Cardiac septum (tissue), 1 donor: ENCODE measurements around the gene TBC1D1. TPM values are rescaled to one million over a fixed set of nuclear protein-coding genes. Genes with fewer than 3 reads are reported as not detected.

Experiments used
- DNase-seq: peaks from one replicate; pipeline ENCODE4 v3.0.0-alpha.2; 2020; ENCODE audit warnings: low spot score
- intact Hi-C: fragments of 100-400 bp; cut with DNase I; formaldehyde crosslinking; loops from one replicate; pipeline ENCODE4 v1.14.0; 2022
- total RNA-seq: library from RNA; stranded (reverse); fragmentation: NEBNext Ultra II Directional; extraction: Animal tissue kit (Norgen Biotek cat#: 25700); gene quantifications from one replicate; pipeline ENCODE4 v1.2.1, GENCODE V29; 2021
- donor health status: DM: no; HTN: no; CAD: no.

Gene TBC1D1
- total RNA-seq, 1 donor from 2014 or later, result 128 TPM

DNA sequence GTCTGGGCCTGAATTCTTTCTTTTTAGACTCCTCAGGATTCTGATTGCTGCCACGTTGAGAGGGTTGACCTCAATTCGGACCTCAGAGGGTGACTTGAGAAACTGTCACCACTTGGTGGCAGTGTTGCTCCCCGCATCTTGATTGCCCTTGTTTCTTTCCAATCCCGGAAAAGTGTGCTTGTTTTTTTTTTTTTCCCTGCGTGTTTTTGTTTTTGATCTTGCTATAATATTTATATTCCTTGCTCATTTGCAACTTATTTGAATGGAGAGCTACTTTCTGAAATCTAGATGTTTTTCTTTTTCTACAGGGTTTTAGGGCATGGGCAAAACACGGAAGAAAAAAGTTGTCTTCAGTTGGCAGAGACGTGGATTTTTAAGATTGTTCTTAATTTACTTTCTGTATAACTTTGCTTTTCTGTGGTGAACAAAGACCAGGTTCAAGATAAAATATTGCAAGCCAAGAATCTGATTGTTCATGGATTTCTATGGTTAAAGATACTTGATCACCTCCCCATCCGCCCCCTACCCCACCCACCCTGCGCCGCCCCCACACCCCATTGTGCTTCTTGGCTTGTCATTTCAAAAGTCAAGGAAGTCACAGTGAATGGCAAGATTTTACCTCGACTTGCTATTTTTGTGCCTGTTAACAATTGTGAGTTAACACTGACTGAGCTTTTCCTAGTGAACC, 171.3 kb downstream of the TBC1D1 start:
- no peak for DNase-seq
- intact Hi-C loops, result loop anchor here (1.0 to 2.0 kb wide), 4 partner anchors 115 to 669 kb away; no protein-coding TSS in a partner anchor

DNA sequence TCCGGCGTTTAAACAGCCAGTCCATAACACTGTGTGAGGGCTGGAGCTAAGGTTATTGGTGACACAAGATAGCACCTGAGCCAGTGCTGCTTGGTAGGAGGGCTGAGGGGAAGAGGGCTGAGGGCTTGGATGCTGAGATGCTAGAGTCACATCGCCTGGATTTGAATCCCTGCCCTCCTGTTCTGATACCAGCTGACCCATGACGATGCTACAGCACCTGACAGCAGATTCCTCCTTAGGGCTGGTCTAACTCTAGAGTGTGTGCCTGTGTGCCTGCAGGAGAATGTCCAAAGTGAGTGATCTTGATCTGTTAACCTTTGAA, 171.9 kb downstream of the TBC1D1 start:
- DNase-seq, result no peak
- intact Hi-C loops, result loop anchor here (1.0 to 2.0 kb wide), 4 partner anchors 114 to 669 kb away; no protein-coding TSS in a partner anchor

DNA sequence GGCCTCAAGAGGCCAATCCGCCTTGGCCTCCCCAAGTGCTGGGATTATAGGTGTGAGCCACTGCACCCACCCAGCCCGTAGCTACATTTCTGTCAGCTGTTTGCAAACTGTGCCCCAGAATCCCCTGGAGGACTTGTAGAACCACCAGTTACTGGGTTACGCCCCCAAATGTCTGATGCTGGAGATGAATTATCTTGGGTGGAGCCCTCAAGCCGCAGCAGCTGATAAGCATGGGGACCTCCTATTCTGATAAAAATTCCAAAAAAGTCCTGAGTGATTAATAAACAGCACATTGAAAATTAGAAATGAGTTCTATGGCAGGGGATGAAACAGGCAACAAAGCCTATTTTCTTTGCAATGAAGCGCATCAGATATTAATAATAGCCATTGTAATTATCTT, 174.3 kb downstream of the TBC1D1 start:
- intact Hi-C loops, result no loop called here
- DNase-seq, result no peak

GRCh38 chr4:38065900-38066299, 175.0 kb downstream of the TBC1D1 start:
- intact Hi-C loops, result no loop called here
- no peak for DNase-seq

DNA sequence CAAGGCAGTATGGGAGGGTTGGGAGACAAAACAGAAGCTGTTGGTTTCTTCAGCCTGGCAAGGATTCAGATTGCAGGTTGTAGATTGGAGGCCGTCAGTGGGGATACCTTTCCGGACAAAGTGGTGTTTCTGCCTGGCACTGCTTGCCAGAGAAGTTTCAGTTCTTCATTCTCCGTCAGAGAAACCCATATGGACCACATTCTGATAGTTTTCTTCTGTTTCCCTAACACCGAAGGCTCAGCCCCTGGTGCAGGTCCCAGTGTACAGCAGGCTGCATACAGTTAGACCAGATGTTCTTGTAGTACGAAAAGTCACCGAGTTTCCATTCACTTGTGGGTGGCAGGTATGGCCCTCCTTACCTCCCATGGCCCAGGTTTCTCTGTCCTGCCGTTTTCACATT, 176.6 kb downstream of the TBC1D1 start:
- intact Hi-C loops, result no loop called here

GRCh38 chr4:38068107-38068506, 177.2 kb downstream of the TBC1D1 start:
- intact Hi-C loops, result no loop called here
- DNase-seq, result no peak

More for the DNA sequence above, 176.6 kb downstream of the TBC1D1 start:
- DNase-seq, result no peak

DNA sequence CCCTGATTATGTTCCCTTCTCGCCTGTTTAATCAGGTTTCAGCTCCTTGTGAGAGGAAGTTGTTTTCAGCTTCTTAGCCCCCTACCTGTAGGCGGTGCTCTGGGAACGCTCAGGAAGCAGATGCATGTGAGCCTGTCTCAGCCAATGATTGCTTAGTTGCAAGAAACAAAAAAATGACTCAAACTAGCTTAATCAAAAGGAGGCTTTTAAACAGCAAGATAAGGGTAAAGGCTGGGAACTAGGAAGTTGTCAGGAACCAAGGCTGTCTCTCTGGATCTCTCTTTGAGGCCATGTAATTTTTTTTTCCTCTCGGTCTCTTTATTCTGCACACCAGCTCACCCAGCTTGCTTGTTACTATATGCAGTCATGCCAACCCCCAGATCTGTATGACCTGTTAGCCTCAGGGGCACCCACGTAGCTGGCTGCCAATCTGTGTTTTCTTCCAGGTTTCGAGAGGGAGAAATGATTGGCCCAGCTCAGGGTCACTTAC, 178.4 kb downstream of the TBC1D1 start:
- no peak for DNase-seq
- intact Hi-C loops, result no loop called here

DNA sequence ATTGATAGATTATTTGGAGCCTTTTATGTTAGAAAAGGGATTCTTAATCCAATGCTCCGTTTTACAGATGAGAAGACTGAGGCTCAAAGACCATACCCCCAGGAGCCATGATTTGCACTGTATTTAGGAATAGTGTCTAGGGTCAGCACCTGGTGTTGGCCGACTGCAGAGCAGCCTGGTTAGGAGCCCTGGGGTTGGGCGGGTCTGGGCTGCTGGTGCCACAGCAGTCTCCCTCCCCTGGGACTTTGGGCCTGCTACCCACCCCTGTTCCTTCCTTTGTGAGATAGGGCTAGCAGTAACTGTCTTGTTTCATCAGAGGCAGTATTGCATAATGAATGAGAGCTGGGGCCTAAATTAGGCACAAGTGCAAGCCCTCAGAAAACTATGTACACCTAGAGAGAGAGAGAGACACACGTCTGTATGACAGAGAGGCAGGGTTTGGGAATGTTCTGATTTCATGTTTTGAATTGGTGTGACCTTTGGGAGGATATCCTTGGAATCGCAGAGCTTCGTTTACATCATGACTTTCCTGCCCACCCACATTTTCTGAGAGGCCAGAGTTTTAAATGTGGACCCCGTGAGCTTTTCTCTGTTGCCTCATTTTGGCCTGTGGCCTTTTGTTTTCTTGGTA, 181.0 kb downstream of the TBC1D1 start:
- intact Hi-C loops, result no loop called here
- DNase-seq, result no peak

DNA sequence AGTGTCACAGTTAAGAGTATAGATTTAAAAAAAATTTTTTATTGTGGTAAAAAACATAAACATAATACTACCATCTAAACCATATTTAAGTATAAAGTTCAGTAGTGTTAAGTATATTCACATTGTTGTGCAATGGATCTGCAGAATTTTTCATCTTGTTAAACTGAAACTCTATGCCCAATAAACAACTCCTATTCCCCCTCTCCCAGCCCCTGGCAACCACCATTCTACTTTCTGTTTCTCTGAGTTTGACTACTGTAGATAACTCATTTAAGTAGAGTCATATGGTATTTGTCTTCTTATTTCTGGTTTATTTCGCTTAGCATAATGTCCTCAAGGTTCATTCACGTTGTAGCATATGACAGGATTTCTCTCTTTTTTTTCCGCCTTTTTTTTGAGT, 181.7 kb downstream of the TBC1D1 start:
- intact Hi-C loops, result no loop called here
- no peak for DNase-seq

DNA sequence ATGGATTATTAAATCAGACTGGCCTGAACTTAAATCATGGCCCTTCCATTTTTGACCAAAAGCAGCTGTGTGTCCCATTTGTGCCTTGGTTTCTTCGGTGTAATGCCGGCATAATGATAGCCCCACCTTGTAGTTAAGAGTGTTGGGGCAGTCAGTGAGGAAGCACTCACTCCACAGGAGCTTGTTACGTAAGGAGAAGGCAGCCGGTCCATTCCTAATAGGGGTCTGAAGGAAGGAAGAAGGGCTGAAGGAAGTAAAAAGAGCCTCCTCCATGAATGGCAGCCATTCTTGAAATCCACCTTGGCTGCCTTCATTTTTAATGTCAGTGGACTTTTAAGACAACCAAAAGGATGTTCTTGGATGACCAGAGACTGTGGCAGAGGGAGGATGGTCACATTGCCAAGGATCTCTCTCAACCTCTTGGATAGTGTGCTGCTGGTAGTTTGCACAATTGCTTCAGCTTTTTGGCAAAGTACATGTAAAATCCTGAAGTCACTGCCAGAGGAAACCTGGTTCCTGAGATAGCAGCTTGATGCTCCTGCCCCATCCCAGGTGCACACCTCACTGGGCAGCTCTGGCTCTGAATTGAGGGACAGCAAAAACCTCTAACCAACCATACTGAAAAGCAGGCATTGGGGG, 182.8 kb downstream of the TBC1D1 start:
- intact Hi-C loops, result no loop called here

GRCh38 chr4:38075370-38076152, 184.7 kb downstream of the TBC1D1 start:
- intact Hi-C loops, result loop anchor here (5.0 kb wide), 1 partner anchor 37 kb away; no protein-coding TSS in a partner anchor
- no peak for DNase-seq

More for the DNA sequence above, 182.8 kb downstream of the TBC1D1 start:
- DNase-seq, result no peak

DNA sequence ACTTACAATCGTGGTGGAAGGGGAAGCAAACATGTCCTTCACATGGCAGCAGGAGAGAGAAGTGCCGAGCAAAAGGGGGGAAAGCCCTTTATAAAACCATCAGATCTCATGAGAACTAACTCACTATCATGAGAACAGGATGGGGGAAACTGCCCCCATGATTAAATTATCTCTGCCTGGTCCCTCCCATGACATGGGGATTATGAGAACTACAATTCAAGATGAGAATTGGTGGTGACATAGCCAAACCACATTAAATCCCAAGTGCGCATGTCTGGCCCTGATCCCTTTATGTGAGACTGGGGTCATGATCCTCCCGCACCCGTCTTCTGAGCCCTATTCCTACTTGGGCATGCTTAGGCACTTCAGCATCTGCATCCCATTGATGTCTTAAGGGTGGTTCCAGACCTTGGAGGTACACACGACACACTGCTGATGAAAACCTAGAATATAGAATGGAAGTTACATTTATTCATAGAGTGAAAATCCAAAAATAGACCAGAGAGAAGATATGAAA, 185.3 kb downstream of the TBC1D1 start:
- no peak for DNase-seq
- intact Hi-C loops, result loop anchor here (5.0 kb wide), 1 partner anchor 36 kb away; no protein-coding TSS in a partner anchor

DNA sequence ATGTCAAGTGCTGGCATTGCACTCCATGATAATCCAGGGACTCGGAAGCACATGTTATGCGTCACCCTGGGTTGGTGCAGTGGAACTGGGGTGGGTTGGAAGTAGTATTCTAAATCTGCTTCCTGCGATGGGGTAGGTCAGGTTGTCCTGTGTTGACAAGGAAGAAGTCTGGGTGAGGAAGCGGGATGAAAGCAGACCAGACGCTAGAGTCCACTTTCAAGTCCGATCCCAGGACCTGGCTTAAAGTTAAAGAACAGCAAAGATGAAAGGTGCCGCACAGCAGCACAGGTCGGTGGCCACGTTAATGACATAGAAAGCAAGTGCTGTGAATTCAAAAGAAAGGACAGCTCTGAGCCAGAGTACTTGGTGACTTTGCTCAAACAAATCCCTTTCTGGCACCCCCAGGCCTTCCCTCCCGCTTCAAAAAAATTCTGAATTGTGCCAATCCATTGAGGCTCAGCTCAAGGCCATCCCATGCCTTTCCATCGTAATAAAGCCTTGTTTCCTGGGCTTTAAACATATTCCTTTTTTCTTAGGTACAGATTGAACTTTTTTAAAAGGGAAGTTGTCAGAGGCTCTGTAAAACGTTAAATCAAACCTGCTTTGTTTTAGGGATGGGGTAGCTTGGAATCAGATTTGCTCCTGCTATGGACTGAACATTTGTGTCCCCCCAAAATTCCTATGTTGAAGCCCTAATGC, 187.1 kb downstream of the TBC1D1 start:
- intact Hi-C loops, result loop anchor here (5.0 kb wide), 1 partner anchor 34 kb away; no protein-coding TSS in a partner anchor

GRCh38 chr4:38078590-38079421, 187.9 kb downstream of the TBC1D1 start:
- intact Hi-C loops, result loop anchor here (5.0 kb wide), 1 partner anchor 33 kb away; no protein-coding TSS in a partner anchor
- no peak for DNase-seq

More for the DNA sequence above, 187.1 kb downstream of the TBC1D1 start:
- no peak for DNase-seq

DNA sequence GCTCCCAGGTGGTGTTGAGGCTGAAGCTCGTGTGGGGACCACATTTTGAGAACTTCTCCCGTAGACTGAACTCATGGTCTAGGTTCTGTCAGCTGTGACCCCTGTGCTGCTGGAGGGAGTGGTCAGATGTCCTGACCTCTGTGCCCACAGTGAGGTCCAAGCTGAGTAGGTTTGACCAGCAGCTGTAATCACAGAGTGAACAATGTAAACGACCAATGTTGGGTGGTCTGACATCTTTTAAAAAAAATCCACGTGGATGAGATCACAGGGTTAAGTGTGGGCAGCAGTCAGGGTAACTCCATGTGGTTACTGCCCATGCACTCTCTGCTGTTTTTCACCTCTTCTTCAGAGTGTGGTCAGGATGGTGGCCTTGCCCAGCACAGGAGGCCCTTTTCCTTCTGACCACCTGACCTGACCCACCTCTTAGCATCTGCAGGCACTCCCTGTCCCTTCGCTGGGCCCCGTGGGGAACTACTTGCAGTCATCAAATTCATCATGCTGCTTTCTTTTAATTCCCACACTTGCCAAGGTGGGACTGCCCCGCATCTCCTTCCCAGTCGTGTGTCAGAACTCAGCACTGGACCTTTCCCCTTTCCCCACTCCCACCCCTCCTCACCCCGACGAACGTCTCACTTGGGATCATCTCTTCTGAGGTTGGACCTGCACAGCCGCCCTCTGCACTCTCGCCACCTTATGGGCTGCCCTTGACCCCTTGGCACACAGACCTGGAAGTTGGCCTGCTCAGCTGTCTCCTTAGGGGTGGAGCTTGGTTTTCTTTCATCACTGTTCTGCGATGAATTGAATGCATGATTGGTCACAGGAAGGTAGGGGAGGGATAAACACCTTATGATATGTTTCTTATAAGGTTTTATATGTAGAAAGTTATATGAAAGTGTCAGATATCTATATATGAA, 189.4 kb downstream of the TBC1D1 start:
- intact Hi-C loops, result loop anchor here (5.0 kb wide), 1 partner anchor 77 kb away; no protein-coding TSS in a partner anchor
- DNase-seq, result no peak

GRCh38 chr4:38082021-38082420, 191.1 kb downstream of the TBC1D1 start:
- intact Hi-C loops, result loop anchor here (5.0 kb wide), 1 partner anchor 75 kb away; no protein-coding TSS in a partner anchor
- DNase-seq, result no peak
